Putamen (tissue), 1 donor: ENCODE results near the gene OSBPL6.
"Not testable (repeated sequence)": the region's sequence is repeated elsewhere in the genome, so short reads cannot be mapped to it uniquely, and the experiment has no call there.

Experiments used
- DNase-seq: peaks from one replicate; pipeline ENCODE4 v3.0.0-alpha.2; 2016; ENCODE audit warnings: low spot score

Gene OSBPL6

DNA sequence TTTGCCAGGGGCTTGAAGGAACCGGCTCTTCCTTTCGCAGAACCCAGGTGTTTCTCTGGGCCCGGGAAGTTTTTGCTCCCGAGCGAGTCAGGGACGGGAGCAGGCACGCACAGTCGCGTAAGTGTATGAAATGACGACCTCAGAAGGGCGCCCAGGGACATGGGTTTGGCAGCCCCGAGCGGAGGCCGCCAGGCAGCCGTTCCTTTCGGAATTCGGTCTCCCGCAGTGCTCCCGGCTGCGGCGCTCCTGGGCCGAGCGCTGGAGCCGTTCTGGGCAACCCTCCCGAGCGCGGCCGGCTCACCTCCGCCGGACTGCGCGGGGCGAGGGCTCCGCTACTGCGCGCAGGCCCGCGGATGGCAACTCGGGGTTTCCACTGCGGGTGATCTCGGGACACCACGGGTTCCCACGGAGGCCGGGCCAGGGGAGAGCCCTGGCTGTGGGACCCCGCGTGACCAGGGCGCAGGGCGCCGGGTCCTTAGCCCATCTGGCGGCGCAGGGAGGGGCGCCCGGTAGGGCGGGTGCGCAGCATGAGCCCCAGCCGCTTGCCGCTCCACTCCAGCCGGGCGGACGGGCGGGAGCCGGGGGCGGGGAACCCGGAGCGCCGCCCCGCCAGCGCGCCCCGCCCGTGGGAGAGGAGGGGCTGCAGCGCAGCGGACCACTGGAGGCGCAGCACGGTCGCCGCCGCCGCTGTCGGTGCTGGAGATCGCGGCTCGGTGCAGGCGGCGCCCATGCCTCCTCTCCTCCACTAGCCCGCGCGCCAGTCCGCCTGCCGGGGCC lies at the start of gene OSBPL6:
TSS of gene OSBPL6 (plus strand) at position 690 of the 777 bp plus-strand sequence. CDS start 111,673 bp downstream, outside the sequence.
- DNase-seq = peak; percentile 86

- DNase-seq = no peak
Observed at GRCh38 chr2:178152033-178152432, 42.3 kb upstream of the OSBPL6 start.

GRCh38 chr2:178152542-178152941 lies 41.8 kb upstream of the OSBPL6 start:
- no peak for DNase-seq

DNA sequence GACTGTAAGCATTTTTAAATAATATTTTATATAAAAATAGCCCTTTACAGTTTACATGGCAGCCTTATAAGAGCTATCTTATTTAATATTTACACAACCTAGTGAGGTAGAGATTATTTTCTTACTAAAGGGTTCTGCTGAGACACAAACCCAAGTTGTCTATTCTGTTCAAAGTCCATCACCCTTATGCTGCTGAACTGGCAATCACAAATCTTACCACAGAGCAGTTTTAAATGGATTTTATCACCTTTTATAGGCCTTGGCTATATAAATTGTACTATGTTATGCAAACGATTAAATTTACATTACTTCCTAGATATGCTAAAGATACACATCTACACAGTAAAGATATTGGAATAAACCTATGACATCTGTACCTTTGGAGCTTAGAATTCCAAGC lies 41.3 kb upstream of the OSBPL6 start:
- no peak for DNase-seq

DNA sequence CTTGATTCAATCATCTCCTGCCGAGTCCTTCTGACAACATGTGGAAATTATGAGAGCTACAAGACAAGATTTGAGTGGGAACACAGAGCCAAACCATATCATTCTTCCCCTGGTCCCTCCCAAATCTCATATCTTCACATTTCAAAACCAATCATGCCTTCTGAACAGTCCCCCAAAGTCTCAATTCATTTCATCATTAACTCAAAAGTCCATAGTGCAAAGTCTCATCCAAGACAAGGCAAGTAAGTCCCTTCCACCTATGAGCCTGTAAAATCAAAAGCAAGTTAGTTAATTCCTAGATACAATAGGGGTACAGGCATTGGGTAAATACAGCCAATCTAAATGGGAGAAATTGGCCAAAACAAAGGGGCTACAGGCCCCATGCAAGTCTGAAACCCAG lies 40.4 kb upstream of the OSBPL6 start:
- DNase-seq = not testable (repeated sequence)

DNA sequence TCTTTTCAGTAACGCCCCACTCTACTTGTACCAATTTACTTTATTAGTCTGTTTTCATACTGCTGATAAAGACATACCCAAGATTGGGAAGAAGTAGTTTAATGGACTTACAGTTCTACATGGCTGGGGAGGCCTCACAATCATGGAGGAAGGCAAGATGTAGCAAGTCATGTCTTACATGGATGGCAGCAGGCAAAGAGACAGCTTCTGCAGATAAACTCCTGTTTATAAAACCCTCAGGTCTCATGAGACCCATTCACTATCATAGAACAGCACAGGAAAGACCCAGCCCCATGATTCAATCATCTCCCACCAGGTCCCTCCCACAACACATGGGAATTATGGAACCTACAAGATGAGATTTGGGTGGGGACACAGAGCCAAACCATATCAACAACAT lies 38.8 kb upstream of the OSBPL6 start:
- no peak for DNase-seq

DNA sequence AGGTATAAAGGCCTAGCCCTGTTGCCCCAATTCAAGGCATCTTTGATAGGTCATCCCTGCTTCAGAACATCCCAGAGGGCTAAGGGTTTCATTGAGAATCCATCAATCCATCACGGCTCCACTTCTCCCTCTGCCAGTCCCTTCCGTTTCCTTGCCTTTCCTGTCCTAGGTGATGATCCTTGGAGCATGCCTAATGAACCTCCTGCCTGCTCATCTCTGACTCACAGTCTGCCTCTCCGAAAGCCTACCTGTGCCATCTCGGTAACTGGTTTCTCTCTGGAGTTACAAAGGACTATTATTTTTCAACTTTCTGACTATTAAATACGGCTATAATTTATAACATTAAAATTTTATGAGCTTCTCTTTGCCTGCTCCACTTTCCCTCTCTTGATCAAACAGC lies 36.7 kb upstream of the OSBPL6 start:
- no peak for DNase-seq

GRCh38 chr2:178159966-178160365 lies 34.3 kb upstream of the OSBPL6 start:
- no peak for DNase-seq

DNA sequence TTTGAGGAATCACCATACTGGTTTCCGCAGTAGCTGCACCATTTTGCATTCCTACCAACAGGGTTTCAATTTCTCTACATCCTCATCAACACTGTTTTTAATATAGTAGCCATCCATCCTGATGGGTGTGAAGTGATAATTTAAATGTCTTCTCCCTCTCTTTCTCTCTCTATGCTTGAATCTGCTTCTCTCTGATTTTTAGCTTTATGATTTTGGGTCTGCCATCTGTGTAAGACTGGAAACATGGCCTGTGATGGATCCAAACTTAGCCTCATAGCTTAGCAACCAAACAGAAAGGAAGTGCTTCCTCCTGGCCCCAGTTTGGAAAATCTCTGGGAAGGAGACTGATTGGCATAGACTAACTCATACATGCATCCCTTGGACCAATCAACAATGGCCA lies 33.7 kb upstream of the OSBPL6 start:
- DNase-seq = no peak

- DNase-seq = no peak
Observed at GRCh38 chr2:178163395-178163794, 30.9 kb upstream of the OSBPL6 start.

- peak; percentile 13 for DNase-seq
Observed at GRCh38 chr2:178163911-178164310, 30.4 kb upstream of the OSBPL6 start.

DNA sequence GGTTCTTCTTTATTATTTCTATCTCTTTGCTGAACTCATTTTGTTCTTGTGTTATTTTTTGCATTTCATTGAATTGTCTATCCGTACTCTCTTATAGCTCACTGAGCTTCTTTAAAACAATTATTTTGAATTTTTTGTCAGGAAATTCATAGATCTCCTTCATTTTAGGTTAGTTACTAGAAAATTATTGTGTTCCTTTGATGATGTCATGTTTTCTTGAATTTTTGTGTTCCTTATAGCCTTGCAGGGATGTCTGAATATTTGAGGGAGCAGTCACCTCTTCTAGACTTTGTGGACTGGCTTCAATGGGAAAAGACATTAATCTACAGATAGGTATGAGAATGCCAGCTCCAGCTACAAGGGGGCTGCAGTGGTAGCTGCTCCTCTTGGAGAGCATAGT lies 20.7 kb upstream of the OSBPL6 start:
- DNase-seq = no peak

- no peak for DNase-seq
Observed at GRCh38 chr2:178177066-178177679, 17.1 kb upstream of the OSBPL6 start.

DNA sequence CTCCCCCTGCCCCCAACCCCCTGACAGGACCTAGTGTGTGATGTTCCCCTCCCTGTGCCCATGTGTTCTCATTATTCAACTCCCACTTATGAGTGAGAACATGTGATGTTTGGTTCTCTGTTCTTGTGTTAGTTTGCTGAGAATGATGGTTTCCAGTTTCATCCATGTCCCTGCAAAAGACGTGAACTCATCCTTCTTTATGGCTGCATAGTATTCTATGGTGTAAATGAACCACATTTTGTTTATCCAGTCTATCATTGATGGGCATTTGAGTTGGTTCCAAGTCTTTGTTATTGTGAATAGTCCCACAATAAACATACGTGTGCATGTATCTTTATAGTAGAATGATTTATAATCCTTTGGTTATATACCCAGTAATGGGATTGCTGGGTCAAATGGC lies 13.7 kb upstream of the OSBPL6 start:
- DNase-seq = not testable (repeated sequence)

- DNase-seq = no peak
Observed at GRCh38 chr2:178187861-178188260, 6.5 kb upstream of the OSBPL6 start.

- no peak for DNase-seq
Observed at GRCh38 chr2:178188466-178188865, 5.8 kb upstream of the OSBPL6 start.

- DNase-seq = no peak
Observed at GRCh38 chr2:178191004-178191508, 3.3 kb upstream of the OSBPL6 start.

GRCh38 chr2:178191511-178191910 lies 2.8 kb upstream of the OSBPL6 start:
- no peak for DNase-seq

DNA sequence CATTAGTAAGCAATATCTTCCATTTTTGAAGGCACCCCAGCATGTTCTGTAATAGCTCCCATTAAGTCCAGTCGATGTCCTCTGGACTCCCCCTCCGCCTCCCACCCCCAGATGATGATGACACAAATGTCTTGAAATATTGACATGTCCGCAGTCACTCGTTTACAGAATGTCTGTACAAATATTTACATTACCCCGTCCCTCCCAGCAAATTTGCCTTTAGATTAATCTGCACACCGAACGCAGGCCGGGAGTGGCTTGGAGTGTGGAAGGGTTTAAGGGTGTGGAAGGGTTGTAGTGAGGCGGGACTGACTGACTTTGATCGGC lies 853 bp upstream of the OSBPL6 start:
- no peak for DNase-seq

GRCh38 chr2:178194600-178195389 lies 483 bp downstream of the OSBPL6 start:
- DNase-seq = peak; percentile 52

- no peak for DNase-seq
Observed at GRCh38 chr2:178195390-178196166, 1.3 kb downstream of the OSBPL6 start.

DNA sequence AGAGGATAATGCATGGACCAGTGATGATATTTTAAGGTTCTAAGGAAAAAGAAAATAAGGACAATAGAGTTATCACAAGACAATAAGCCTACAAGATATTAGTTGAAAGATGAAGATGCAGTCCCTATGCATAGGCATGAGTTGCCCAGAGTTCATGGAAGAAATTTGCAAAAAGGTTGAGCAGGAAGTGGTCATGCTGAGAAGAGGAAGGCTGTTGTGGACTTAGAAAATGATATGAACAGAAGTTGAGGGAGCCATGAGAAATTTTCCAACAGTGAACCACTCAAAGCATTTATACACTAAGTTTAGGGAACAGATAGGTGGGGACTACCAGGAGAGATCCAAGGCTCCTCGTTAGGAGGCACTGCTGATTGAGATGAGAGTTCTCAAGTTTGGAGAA lies 3.5 kb downstream of the OSBPL6 start:
- no peak for DNase-seq
